Mesendoderm (in vitro differentiated cells): ENCODE data around the gene SERP2.

ENCODE experiments used
- DNase-seq: peaks from one replicate; pipeline ENCODE4 v3.0.0; 2013
- H2AK5ac ChIP-seq: 2 replicates; pipeline ENCODE4 v1.6.1; 2013; ENCODE audit warnings: low read length, inconsistent platforms
- H2BK120ac ChIP-seq: 2 replicates; pipeline ENCODE4 v1.6.1; 2013; ENCODE audit warnings: low read depth, mild to moderate bottlenecking, low read length, moderate library complexity, mixed read lengths
- H2BK15ac ChIP-seq: replicated peaks from 2 replicates; pipeline ENCODE4 v1.6.1; 2013; ENCODE audit warnings: low read depth, mild to moderate bottlenecking, moderate library complexity
- H2BK5ac ChIP-seq: 2 replicates; pipeline ENCODE4 v1.6.1; 2013; ENCODE audit warnings: low read length, inconsistent platforms
- H3K18ac ChIP-seq: 2 replicates; pipeline ENCODE4 v1.6.1; 2013; ENCODE audit warnings: mild to moderate bottlenecking, low read length, mixed read lengths
- H3K23ac ChIP-seq: one replicate; pipeline ENCODE4 v1.6.1; 2013; ENCODE audit warnings: low read length
- H3K27ac ChIP-seq: 2 replicates; pipeline ENCODE4 v1.5.1; 2013; ENCODE audit warnings: low read depth, mild to moderate bottlenecking, inconsistent platforms, low read length, moderate library complexity
- H3K27me3 ChIP-seq: 2 replicates; pipeline ENCODE4 v1.6.1; 2013; ENCODE audit warnings: low read length, control low read depth, mild to moderate bottlenecking, inconsistent platforms; ENCODE audit not compliant: insufficient read depth, poor library complexity
- H3K36me3 ChIP-seq: 2 replicates; pipeline ENCODE4 v1.6.1; 2013; ENCODE audit warnings: low read length, inconsistent platforms; ENCODE audit not compliant: control insufficient read depth, insufficient read depth
- H3K4ac ChIP-seq: one replicate; pipeline ENCODE4 v1.6.1; 2013; ENCODE audit warnings: low read depth, mild to moderate bottlenecking, low read length, moderate library complexity
- H3K4me1 ChIP-seq: 2 replicates; pipeline ENCODE4 v1.6.1; 2013; ENCODE audit warnings: low read depth, low read length, inconsistent platforms; ENCODE audit not compliant: control insufficient read depth
- H3K4me2 ChIP-seq: 2 replicates; pipeline ENCODE4 v1.6.1; 2013; ENCODE audit warnings: low read length
- H3K4me3 ChIP-seq: 2 replicates; pipeline ENCODE4 v1.5.1; 2013; ENCODE audit warnings: mild to moderate bottlenecking, low read length
- H3K56ac ChIP-seq: one replicate; pipeline ENCODE4 v1.6.1; 2013; ENCODE audit warnings: low read length
- H3K79me1 ChIP-seq: 2 replicates; pipeline ENCODE4 v1.6.1; 2013; ENCODE audit warnings: low read length, inconsistent platforms
- H3K79me2 ChIP-seq: 2 replicates; pipeline ENCODE4 v1.6.1; 2013; ENCODE audit warnings: mild to moderate bottlenecking, low read length; ENCODE audit not compliant: control insufficient read depth, insufficient read depth
- H3K9ac ChIP-seq: 2 replicates; pipeline ENCODE4 v1.6.1; 2013; ENCODE audit warnings: low read length, inconsistent platforms
- H4K5ac ChIP-seq: one replicate; pipeline ENCODE4 v1.6.1; 2013; ENCODE audit warnings: low read length
- H4K8ac ChIP-seq: one replicate; pipeline ENCODE4 v1.6.1; 2013; ENCODE audit warnings: low read depth, mild to moderate bottlenecking, control low read depth, low read length, moderate library complexity
- WGBS: extraction: QIAGEN DNeasy Blood & Tissue Kit; methylation state at CpG from one replicate; pipeline ENCODE4 v1.1.7; 2013; ENCODE audit warnings: low lambda C conversion rate, missing lambda C conversion rate; ENCODE audit not compliant: insufficient coverage; ENCODE audit errors: extremely low coverage; 5-methylcytosine and 5-hydroxymethylcytosine counted together

The SERP2 gene

DNA sequence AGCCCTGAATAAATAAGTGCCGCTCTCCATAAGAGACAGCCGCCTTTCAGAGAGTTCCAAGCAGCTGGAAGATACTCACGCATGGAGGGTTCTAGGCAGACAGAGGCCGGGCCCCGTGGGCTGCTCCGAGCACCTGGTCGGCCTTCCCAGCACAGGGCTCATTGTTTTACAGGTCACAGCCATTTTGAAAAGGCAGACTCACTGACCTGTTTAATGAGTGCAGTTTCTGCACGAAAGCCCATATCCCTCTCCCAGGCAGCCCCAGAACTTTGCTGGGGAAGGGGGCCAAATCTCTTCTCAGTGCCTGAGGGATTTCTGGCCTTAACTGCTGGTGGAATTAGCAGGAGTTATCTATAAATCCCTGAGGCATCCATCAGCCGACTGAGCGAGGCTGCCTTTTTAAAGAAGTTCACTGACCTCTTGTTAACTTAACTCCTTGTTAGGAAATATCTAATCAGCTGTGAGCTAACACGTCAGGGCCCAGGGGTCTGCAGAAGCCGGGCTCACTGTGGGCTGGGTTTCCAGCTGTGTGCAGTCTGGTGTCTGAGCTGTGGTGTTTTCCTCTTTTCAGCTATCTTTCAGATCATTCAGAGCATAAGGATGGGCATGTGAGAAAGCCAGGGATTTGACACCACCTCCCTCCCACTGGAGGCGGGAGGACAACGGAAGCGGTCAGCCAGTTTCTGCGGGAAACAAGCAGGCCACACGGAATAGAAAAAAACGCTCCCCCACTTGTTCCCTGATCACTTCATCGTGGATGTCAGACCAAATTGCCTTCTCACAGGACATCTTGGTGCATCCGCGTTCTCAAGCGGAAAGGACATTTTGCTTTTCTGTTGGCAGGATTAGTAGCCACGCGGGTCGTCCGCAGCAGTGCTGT is 23.3 kb downstream of the SERP2 start:
- Histone ChIP-seq H3K18ac (peak overlapping the region; percentile 93), H2BK15ac (peak overlapping the region; percentile 43), H2BK120ac (peak overlapping the region; percentile 86), H3K4ac (no peak overlapping the region), H2AK5ac (peak overlapping the region; percentile 83), H3K9ac (peak overlapping the region; percentile 26), H3K27me3 (no peaks in the 10 kb centered on the region), H3K56ac (peak overlapping the region; percentile 71), H2BK5ac (peak overlapping the region; percentile 90), H4K5ac (peak overlapping the region; percentile 52), H3K79me2 (no peaks in the 10 kb centered on the region), H3K27ac (peak overlapping the region; percentile 95), H3K4me1 (peaks cover 17% of the 10 kb centered on the region), H3K4me3 (no peak overlapping the region), H3K79me1 (no peaks in the 10 kb centered on the region), H4K8ac (no peak overlapping the region), H3K36me3 (no peaks in the 10 kb centered on the region), H3K23ac (no peak overlapping the region), H3K4me2 (no peak overlapping the region)
- WGBS: no CpG with 5 or more reads among the region's 26 CpGs
- DNase-seq: peak; percentile 96

DNA sequence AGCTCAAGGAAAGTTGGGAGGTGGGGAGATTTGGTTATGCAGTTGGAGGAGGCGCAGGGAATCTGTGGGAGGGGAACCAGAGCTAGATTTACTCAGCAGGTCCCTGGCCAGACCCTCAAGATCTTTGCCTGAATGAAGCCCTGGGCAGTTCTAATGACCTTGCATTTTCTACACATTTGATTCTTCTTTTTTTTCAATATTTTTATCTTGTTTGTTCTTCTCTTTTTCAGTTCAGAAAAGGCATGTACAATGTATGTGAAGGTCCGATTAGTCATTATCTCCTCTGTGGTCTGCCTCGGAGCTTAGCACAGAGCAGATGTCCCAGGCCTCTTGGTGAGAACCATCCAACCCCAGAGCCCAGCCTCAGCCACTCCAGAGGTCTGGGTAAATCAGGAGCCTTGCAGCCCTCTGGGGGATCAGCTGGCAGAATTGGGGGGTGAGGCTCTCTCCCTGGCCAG is 24.2 kb downstream of the SERP2 start:
- peaks cover 14% of the 10 kb centered on the region for H3K4me1 ChIP-seq
- H3K4ac ChIP-seq: no peak overlapping the region
- no peak overlapping the region for H3K4me2 ChIP-seq
- no peak overlapping the region for H3K23ac ChIP-seq
- H2BK15ac ChIP-seq: no peak overlapping the region
- H2AK5ac ChIP-seq: no peak overlapping the region
- H4K5ac ChIP-seq: no peak overlapping the region
- H2BK120ac ChIP-seq: peak overlapping the region; percentile 76
- H3K18ac ChIP-seq: peak overlapping the region; percentile 89
- no CpG with 5 or more reads among the region's 3 CpGs for WGBS
- no peaks in the 10 kb centered on the region for H3K36me3 ChIP-seq
- H3K4me3 ChIP-seq: no peak overlapping the region
- no peaks in the 10 kb centered on the region for H3K79me2 ChIP-seq
- no peak overlapping the region for H3K9ac ChIP-seq
- H3K27ac ChIP-seq: peak overlapping the region; percentile 81
- no peaks in the 10 kb centered on the region for H3K79me1 ChIP-seq
- no peaks in the 10 kb centered on the region for H3K27me3 ChIP-seq
- no peak for DNase-seq
- peak overlapping the region; percentile 71 for H3K56ac ChIP-seq
- H2BK5ac ChIP-seq: no peak overlapping the region
- H4K8ac ChIP-seq: no peak overlapping the region

DNA sequence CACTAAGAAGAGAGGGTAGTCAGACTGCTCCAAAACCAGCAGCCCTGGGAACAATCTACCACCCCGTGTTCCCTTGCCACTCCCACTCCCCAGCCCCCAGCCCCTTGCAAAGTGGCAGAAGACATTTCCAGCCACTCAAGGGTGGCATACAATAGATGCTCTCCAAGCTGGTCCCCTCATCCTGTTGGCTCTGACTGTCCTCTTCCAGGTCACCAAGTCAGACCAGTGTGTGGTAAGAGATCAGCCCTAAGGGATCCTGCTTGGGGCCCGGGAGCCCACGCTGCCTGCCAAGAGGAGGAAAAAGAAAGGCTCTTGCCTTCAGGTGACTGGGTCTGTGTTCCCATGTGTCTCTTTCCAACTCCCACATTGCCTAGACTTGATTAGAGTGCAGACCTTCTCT is 25.0 kb downstream of the SERP2 start:
- DNase-seq: no peak
- Histone ChIP-seq H2BK5ac (no peak overlapping the region), H2AK5ac (peak overlapping the region; percentile 37), H3K79me1 (no peaks in the 10 kb centered on the region), H3K4me2 (no peak overlapping the region), H3K4ac (no peak overlapping the region), H3K36me3 (no peaks in the 10 kb centered on the region), H3K56ac (no peak overlapping the region), H2BK15ac (peak overlapping the region; percentile 3), H3K18ac (no peak overlapping the region), H3K27me3 (no peaks in the 10 kb centered on the region), H3K23ac (no peak overlapping the region), H4K8ac (no peak overlapping the region), H3K79me2 (no peaks in the 10 kb centered on the region), H3K4me1 (peaks cover 21% of the 10 kb centered on the region), H2BK120ac (peak overlapping the region; percentile 5), H3K27ac (no peak overlapping the region), H3K9ac (no peak overlapping the region), H3K4me3 (no peak overlapping the region), H4K5ac (no peak overlapping the region)
- WGBS: no CpG with 5 or more reads among the region's 3 CpGs

DNA sequence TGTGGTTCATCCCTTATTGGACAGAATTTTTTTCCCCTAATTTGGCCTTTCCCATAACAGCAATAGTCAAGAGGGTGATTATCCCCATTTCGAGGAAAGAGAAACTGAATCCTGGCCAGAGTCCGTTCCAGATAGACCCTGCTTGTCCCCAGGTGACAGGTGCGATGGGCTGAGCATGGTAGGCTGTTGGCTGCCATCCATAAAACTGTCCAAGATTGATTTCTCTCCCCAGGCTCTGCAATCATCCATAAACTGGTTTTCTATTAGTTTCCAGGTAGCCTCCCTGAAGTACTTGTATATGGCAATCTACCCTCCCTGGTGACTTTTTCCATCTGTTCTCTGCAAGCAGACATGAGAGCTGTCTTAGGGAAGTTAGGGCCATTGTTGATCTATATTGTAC is 25.4 kb downstream of the SERP2 start:
- no peak overlapping the region for H2AK5ac ChIP-seq
- no peak overlapping the region for H3K9ac ChIP-seq
- H2BK120ac ChIP-seq: no peak overlapping the region
- no peaks in the 10 kb centered on the region for H3K79me1 ChIP-seq
- H3K4me1 ChIP-seq: peaks cover 25% of the 10 kb centered on the region
- no peak overlapping the region for H3K4me3 ChIP-seq
- no peaks in the 10 kb centered on the region for H3K36me3 ChIP-seq
- H3K27ac ChIP-seq: no peak overlapping the region
- no peak overlapping the region for H3K23ac ChIP-seq
- no peaks in the 10 kb centered on the region for H3K27me3 ChIP-seq
- H2BK5ac ChIP-seq: no peak overlapping the region
- H3K79me2 ChIP-seq: no peaks in the 10 kb centered on the region
- H3K4me2 ChIP-seq: no peak overlapping the region
- H4K5ac ChIP-seq: no peak overlapping the region
- H3K18ac ChIP-seq: no peak overlapping the region
- no peak overlapping the region for H2BK15ac ChIP-seq
- no peak for DNase-seq
- H3K56ac ChIP-seq: no peak overlapping the region
- H3K4ac ChIP-seq: no peak overlapping the region
- no peak overlapping the region for H4K8ac ChIP-seq
- no CpG with 5 or more reads among the region's 3 CpGs for WGBS

DNA sequence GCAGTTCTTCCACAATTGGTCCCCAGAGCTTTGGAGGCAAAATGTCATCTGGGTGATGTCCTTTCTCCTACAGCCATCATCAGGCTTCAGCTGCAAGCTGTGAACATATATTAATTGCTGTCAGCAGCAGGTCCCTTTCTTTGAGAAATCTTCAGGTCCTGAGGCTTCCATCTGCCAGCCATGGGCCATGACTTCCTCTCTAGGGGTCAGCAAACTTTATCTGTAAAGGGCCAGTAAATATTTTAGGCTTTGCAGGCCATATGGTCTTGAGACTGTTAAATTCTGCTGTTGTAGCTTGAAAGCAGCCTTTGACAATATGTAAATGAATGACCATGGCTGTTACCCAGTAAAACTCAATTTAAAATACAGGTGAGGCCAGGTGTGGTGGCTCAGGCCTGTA is 27.1 kb downstream of the SERP2 start:
- no peak for DNase-seq
- H3K4me1 ChIP-seq: peaks cover 38% of the 10 kb centered on the region

More for the DNA sequence above, 27.1 kb downstream of the SERP2 start:
- Histone ChIP-seq H2AK5ac (no peak overlapping the region), H2BK15ac (no peak overlapping the region), H3K4ac (no peak overlapping the region), H3K23ac (no peak overlapping the region), H3K36me3 (no peaks in the 10 kb centered on the region), H3K79me2 (no peaks in the 10 kb centered on the region), H3K18ac (no peak overlapping the region), H3K4me3 (no peak overlapping the region), H3K27ac (no peak overlapping the region), H3K4me2 (no peak overlapping the region), H3K79me1 (no peaks in the 10 kb centered on the region), H3K9ac (no peak overlapping the region), H3K56ac (no peak overlapping the region), H3K27me3 (no peaks in the 10 kb centered on the region), H4K8ac (no peak overlapping the region), H4K5ac (no peak overlapping the region), H2BK120ac (no peak overlapping the region), H2BK5ac (no peak overlapping the region)
